Subcutaneous adipose tissue (tissue), 4 donors: ENCODE data around the gene TWNK. TPM values are rescaled to one million over a fixed set of nuclear protein-coding genes. Genes with fewer than 3 reads are reported as not detected.

Experiments
- total RNA-seq, 4 donors: library from RNA; depleted of rRNA; stranded (reverse); fragments of >200 nt; gene quantifications; one replicate each; pipeline ENCODE4 v1.1.0, GENCODE V29; 2016
- TF ChIP-seq, protein P1 (sequence below): fragments of 450-650 bp; IDR thresholded peaks from one replicate; pipeline ENCODE4 v1.5.1; 2016; ENCODE audit warnings: low read depth, mild to moderate bottlenecking, control low read depth, antibody characterized with exemption, moderate library complexity

TWNK gene
- total RNA-seq, 4 donors from 2014 or later = 2.4 to 6.2 (median 3.3) TPM

DNA sequence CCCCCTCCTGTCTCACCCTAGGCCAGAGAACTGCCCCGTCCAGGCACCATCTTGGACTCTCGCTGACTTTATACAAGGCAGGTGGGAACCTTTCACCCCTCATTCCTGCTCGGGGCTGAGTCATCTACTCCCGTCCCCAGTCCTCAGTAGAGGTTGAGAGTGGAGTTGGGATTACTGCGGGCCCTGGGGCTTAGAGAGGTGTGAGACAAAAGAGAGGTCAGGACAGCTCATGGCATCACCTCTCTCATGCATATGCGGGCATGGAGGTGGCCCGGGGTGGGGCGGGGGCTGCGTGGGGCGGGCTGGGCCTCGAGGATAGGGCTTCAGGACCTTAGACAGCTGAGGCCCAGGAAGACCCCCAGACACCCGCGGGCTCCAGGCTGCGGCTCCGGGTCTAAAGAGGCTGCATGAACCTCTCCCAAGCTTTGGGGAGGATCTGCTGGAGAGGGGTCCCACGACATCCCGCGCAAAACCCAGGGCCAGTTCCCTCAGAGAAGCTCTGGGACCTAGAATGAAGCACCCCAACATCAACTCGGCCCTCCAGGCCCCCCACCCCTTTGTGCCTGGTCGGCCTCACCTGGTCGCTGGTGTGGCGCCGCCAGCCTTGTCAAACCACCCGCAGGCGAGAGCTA lies 43.3 kb downstream of the TWNK start:
- TF ChIP-seq, protein P1, sequence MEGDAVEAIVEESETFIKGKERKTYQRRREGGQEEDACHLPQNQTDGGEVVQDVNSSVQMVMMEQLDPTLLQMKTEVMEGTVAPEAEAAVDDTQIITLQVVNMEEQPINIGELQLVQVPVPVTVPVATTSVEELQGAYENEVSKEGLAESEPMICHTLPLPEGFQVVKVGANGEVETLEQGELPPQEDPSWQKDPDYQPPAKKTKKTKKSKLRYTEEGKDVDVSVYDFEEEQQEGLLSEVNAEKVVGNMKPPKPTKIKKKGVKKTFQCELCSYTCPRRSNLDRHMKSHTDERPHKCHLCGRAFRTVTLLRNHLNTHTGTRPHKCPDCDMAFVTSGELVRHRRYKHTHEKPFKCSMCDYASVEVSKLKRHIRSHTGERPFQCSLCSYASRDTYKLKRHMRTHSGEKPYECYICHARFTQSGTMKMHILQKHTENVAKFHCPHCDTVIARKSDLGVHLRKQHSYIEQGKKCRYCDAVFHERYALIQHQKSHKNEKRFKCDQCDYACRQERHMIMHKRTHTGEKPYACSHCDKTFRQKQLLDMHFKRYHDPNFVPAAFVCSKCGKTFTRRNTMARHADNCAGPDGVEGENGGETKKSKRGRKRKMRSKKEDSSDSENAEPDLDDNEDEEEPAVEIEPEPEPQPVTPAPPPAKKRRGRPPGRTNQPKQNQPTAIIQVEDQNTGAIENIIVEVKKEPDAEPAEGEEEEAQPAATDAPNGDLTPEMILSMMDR = no peak

DNA sequence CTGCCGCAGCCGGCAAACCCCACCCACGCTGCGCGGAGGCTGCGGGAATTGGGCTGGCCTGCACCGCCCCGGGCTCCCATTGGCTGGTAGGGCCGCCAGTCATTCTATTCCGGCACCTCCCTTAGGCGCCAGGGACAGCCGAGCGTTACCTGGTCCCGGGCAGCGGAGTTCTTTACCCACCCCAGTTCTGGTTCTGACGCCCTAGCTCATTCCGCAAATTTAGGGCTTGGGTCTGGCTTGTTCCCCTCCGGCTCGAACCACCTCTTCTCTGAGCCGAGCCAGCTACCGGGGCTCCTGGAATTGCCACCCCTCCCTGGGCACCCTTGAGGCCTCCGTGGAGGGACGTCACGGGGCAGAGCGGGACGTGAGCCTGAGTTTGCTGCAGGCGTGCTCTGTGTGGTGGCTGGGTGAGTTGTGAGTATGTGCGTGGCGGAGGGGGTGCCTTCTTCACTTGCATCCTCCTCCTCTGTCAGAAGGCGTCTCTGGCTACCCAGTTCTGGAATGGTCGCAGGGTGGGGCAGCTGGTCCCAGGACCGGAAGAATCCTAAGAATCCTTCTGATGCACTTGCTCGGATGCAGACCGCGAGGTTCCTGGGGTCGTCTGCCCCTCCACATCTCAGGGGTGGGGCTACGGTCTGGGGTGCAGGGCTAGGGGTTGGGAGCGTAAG lies 43.9 kb downstream of the TWNK start, which contains the start of the genes PDZD7 and SFXN3:
Gene PDZD7, minus strand, starts transcription at position 2 of the 668 bp plus-strand sequence. CDS start 910 bp downstream, outside the sequence.
Gene SFXN3, plus strand, starts transcription at position 107 of the 668 bp plus-strand sequence. CDS start 3,461 bp downstream, outside the sequence.
- TF ChIP-seq, protein P1 = no peak

DNA sequence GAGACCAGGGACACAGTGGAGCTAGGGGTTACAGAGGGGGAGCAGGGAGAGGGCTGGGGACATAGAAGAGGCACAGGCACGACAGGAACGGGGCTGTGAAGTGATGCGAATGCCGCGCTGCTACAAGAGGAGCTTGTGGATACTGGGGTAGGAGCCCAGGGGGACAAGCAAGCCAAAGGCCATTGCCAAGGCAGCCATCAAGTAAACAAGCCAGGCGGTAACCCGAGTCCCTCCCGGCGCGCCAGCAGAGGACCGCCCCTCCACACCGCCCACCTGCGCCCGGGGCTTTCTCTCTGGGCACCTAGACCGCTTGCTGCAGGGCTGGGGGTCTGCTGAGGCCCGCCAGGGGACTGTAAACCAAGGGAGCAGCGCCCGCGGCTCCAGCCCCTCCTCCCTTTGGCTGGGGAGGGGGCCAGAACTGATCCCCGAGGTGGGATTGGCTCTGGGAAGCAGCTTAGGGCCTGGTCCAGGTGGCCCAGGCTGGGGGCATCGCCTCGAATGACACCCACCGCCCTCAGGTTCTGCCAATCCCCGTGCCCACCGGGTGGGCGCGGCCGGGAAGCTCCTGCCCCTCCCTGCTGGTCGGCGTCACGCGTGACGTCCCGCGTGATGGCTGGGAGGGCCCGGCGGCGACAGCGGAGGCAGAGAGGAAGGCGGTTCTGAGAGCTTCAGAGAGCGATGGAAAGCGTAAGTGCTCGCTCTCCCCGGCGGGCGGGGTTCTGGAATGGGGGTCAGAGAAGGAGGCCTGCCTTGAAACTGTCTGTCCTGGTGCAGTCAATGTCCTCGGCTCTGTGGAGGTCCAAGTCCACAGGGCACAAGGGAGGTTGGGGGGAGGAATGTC lies 44.7 kb downstream of the TWNK start:
- TF ChIP-seq, protein P1 = no peak

DNA sequence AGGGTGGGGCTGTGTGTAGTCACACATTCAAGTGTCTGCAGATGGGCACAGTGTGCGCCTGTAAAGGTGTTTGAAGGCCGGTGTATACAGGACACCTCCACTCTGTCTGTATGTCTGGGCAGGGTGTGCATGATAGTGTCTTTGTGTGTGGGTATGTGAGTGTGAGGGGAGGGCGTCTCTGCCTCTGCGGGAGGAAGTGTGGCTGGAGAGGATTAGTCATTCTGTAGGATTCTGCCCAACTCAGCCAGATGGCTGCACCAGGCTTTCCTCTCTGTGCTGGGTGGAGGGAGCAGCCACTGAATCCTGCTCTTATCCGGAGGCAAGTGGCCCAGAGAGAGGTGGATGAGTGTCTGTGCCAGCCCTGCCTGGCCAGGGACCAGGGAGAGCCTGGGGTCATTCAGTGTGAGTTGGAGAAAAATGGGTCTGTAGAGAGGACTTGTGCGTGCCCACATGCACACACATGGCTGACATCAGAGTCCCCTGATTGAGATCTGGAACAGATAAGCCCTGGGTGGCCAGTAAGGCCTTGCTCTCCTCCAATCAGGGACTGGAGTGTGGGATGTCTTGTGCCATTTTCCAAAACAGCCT lies 45.4 kb downstream of the TWNK start:
- TF ChIP-seq, protein P1 = no peak

DNA sequence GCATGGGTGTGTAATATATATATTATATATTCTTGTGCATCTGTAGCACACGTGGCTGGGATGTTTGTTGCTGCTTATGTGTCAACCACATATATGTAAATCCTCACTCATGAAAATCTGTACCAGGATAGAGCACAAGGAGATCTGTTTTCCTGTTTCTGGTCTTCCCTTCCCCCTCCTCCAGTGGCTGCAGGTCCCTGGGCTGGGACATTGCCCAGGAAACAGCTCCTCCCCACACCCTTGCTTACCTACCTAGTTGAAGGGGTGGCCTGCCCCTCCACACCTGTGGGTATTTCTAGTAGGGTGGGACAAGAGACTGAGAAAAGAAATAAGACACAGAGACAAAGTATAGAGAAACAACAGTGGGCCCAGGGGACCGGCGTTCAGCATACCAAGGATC lies 45.9 kb downstream of the TWNK start:
- TF ChIP-seq, protein P1 = no peak

- TF ChIP-seq, protein P1 = no peak
Observed at GRCh38 chr10:101035314-101035713, 48.0 kb downstream of the TWNK start.
